Activated naive CD8-positive, alpha-beta T cell treated with anti-CD3 and anti-CD28 coated beads, Interleukin-2, amount 50 U/mL, for 16 hours (primary cell): Measurements from ENCODE around the gene AKAP11.
A peak's percentile ranks its signal among the peaks of the same experiment; 100 is the strongest.

ENCODE experiments used
- DNase-seq: peaks from one replicate; pipeline ENCODE4 v3.0.0-alpha.2; 2020; ENCODE audit warnings: low read depth, low spot score

AKAP11 gene

DNA sequence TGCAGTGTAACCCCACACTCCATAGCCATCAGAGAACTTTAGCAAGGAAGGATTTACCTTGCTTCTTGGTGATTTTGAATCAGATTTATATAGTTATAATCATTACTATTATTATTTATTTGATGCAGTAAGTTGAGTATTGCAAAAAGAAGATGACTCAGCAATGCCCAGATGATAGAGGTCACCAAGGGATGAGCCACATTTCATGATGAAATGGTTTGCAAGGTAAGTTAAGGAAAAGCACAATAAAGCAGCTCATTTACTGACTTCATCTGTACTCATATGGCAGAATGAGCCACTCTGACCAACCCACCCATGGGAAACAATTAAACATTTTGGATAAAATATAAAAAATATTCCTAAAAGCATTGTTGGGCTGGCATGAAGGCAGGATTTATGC is 59.1 kb downstream of the AKAP11 start:
- no peak for DNase-seq

DNA sequence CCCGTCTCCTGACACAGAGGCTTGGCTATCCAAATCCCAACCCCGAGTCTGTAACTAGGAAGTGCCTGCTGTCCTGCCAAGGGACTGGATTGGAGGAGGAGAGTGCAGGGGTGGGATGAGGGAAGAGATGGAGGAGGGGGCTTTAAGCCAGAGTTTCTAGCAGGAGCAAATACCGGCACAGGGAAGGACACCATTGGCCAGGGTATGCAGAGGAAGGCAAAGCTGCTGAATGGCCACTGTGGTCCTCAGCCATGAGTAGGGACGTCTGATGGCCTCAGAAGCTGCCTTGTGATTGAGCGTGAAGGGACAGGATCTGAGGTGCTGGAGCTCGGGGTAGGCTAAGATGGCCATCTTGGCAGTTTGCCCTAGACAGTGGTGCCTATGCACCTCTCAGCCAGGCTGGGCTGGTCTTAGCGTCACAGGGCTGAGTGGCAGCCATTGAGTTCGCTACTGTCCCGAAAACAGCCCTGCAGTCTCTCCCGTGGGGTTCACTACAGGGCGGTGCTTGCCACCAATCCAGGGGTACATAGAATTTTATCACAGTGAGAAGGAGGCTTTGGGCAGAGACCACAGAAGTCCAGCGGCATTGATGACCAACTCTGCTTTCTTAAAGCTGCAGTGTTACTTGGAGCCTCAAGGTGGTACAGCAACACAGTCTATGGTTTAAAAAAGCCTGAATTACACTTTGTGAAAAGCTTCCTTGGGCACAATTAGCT is 61.8 kb downstream of the AKAP11 start:
- DNase-seq, result no peak

DNA sequence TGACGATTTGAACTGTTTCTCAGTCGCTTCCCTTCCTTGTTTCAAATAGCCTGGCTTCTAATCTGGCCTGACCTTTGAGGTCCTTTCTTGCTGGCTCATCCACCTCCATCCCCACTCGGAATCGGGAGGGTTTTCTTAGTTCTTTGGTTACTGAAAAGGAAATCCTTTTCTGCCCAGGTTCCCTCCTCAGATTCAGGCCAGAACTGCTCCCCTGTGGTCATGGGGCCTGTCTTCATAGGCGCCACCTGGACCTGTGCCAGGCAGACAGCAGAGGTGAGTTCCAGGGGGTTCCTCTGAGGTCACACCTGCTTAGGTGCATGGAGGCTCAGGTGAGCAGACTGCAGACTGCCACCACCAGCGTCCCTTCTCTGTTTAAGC is 62.4 kb downstream of the AKAP11 start:
- DNase-seq, result no peak

DNA sequence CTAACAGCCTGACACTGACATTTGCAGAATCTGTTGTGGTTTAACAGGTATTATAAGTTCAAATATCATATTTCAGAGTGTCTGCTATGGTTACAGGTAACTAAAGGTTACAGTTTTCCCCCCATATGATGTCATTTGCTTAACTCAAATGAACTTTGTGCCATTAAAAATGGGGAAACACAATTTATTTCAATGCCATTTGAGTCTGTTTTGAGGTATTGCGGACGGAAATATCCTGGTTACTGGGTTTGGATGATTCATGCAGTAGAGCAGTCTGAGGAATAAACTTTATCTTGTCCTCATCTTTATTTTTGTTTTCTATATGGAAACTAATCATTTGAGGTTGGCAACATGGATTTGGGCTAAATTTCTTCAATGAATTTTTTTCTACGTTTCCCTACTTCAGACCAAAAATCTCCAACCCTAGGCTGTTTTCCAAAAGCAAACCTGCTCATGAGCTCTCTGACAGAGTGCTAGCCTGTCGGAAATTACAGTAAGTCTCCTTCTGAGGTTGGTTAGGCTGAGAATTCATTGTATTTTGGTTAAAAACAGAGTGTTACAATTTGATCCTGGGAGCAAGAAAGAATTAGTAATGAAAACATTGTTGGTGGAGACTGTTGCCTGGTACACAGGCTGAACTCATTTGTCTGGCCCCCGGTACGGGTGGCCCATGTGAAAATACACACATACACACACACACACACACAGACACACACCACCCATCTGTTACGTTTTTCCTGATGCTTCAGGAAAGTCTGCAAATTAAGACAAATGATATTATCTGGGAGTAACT is 66.1 kb downstream of the AKAP11 start:
- DNase-seq, result no peak

DNA sequence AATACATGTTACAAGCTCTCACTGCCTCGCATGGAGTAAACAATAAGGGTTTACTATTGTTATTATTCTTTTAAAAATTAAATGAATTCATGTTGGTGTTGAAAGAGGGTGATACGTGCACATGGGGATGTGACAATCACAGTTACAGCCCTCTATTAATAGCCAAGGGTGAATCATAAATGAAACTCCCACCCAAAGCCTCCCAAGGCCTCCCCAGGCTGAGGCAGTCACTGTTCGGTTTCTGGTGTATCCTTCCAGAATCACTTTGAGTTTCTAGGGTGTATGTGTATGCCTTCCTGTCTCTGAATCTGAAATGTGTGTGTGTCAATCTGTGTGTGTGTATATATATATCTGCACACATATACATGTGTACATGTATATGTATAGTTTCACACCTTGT is 73.4 kb downstream of the AKAP11 start:
- no peak for DNase-seq

DNA sequence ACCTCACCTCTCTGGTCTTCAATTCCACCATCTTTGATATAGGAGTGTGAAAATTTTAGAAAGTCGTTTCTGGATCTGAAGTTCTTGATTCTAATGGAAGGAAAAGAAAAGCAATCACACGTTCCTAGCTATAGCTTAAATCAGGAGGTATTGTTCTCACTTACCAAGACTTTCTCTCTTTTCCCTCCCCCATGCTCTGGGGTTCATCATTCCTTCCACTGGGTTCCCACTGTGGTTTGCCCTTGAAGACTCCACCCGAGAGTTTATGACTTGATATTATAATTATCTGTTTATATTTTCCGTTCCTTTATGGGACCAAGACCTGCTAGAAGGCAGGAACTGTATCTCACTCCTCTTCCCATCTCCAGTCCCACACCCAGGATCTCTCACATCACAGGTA is 76.6 kb downstream of the AKAP11 start:
- DNase-seq, result no peak

DNA sequence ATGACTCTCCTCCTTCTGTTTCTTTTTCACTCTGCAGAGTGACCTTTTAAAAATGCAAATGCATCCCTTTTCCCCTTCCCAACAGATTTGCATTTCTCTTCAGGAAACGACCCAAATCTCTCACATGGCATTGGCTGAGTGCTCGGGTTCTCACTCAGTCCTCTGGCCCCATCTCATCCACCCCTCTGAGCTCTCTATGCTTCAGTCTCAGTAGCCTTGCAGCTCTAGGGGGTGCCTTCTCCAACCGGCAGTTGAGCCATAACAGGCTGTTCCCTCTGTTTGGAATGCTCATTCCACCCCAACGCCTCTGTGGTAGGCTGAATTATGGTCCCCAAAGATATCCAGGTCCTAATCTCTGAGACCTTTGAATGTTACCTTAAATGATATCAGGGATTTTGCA is 78.2 kb downstream of the AKAP11 start:
- DNase-seq, result no peak

DNA sequence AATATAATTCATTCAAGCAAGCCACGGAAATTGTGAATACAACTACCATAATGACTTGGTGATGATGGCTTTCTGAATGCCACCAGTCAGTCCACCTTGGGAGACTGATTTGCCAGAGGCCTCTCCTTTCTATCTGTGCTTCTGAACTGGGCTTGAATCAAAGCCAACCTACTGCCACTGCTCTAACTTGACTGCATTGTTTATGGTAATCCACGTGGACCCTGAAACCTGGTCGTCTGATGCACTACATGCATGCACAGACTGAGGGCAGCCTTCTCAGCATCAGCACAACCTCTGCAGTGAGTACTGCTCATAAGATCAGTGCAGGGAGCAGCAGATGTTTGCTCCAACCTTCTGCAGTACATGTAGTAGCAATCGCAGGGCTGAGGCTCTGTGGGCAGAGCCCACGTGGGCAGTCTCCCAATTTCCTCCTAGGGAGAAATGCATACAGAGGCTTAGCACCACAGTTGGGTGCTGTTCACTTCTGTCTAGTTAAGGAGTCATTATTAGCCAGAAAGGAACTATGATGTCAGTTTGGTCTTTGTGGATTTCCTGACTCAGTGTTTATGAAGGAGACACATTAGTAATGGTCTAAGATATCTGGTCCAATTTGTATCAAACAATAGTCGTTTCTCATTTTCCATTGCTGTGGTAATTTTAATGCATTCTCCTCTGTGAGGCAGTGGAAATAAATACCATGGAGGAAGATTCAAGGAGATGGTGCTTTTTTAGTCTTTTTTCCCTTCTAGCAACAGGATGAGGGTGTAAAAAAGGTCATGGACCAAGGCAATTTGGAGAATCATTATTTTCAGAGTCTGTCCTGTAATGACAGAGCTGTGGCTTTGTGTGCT is 82.5 kb downstream of the AKAP11 start:
- no peak for DNase-seq

DNA sequence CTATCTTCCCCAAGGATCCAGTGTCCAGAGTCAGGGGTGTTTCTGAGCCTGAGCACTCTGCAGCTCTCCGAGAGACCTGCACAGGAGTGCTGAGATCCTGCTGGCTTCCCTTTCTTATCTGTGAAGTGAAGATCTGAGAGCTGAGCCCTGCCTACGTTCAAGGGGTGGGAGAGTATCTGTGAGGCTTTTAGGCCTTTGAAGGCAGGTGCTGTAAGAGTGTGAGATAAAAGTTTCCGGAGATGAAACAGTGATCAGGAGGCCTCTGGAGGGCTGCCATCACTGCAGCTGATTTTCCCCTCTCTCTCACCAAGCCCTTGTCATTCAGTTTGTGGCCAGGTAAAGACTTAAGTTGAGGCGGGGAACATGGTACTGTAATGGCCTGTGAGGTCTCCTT is 83.1 kb downstream of the AKAP11 start:
- peak; percentile 27 for DNase-seq

DNA sequence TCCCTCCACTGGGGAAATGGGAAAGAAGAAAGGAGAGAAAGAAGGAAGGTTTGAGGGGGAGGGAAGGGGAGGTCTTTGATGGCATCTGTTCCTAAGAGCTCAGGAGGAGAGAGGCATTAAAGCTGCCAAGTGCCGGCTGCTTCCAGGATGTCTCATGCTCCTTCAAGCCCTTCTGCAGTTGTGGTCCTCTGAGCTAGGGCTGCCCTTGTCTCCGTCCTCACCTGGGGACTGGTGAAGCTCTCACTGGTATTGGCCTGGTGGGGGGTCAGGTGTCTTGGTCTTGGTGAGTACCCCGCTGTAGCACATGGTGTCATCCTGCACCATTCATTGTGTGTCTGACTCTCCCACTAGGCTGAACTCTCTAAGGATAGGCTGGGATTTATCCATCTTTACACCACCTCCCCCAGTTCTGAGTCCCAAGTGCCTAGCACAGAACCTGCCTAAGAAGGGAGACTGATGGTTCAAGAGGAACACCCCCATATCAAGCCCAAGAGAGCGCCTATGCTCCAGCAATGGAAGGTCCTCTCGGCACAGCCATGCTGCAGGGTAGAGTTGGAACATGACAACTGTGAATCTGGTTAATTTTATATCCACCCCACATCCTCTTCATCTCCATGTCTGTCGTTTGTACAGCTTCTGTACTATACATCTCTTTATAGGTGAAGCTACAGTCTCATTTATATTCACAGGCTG is 83.7 kb downstream of the AKAP11 start:
- no peak for DNase-seq

DNA sequence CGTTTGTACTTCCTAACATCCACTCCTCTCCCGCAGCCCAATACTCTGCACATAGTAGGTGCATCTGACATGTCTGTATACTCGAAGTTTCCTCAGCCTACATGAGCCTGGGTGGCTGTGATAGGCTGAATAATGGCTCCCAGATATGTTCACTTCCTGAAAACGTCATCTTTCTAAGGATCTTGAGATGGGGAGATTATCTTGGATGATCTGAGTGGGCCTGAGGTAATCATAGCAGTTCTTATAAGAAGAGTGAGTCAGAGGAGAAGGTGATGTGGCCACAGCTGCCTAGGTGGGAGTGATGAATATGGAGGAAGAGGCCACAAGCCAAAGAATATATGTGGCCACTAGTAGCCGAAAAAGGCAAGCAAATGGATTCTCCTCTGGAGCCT is 84.2 kb downstream of the AKAP11 start:
- no peak for DNase-seq

DNA sequence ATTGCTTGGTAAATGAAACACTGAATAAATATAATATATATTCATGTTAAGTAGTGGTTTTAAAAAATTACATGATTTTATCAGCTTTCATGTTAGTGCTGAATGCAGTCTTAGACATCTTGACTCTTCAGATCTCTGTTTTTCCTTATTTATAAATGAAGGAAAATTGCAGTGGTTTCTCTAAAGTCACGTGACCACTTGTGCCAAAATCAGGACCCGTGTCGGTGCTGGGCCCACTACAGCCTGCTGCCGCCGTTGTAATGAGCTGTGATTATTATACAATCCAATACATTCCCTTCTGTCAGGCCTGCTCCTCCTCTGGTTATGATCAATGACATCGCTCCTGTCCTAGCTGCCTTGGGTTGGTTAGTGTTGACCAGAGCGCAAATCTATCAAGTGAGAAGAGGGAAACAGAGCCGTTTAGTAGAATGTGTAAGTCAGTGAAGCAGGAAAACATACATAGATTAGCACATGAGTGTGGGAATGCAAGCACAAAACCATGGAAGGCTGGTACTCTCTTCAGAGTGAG is 88.2 kb downstream of the AKAP11 start:
- DNase-seq, result no peak

DNA sequence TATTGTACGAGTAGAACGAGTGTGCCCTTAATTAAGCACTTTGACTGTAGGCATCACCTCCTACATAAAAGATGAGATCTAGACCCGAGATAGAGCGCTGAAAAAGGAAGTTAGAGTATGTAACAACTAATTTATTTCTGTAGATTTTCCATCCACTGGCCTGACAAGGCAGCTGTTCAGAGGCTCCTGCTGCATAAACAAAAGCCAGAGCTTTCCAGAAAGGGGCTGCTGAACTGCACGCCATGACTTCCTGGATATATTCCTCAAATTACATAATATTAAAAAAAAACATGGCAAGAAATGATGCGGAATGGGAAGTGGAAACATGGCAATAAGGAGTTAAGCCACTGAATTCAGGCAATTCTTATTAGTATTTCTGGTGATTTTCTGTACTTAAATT is 89.7 kb downstream of the AKAP11 start:
- DNase-seq, result no peak

DNA sequence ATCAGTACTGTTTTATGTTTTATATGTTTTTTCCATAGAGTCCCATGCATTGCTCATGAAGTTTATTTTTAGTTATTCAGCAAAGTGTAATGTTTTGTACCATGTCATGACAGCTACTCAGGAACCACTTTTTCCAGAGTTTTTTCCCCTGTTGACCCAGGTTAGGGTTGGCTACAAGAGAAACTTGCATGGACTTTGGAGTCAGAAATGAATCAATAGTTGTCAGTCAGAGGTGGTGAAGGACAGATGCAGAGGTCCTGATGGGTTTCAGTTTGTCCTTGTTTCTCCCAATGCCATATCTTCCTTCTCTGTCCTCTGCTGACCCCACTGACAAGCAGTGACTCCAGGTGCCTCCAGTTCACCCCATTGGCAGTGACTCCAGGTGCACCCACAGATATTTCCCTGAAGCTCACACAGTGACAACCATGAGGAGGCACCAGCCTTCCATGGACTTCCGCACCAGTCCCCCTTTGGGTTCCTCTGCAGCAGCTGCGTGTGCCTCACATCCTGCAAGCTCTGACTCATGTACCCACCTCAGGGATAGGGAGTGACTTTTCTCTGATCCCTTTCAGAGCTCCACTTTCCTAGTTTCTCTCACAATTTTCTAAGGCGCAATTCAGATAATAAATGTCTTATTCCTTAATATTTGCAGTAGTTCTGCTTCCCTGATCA is 92.1 kb downstream of the AKAP11 start:
- no peak for DNase-seq

DNA sequence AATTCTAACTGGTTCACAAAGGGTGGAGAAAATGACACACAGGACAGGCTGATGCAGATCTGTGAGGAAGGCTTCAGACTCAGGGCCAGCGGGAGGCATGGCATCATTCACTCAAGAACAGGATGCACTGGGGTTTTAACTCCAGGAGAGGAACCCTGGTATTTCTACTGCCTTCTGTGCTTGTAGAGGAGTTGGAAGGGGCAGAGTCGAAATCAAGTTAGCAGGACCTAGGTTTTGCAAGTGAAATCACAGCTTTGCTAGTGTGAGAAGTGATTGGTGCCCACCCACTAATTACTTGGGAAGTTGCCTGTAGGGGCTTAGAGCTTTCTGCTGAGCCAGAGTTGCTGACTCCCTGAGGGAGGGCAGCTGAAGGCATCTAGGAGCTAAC is 92.7 kb downstream of the AKAP11 start:
- no peak for DNase-seq

DNA sequence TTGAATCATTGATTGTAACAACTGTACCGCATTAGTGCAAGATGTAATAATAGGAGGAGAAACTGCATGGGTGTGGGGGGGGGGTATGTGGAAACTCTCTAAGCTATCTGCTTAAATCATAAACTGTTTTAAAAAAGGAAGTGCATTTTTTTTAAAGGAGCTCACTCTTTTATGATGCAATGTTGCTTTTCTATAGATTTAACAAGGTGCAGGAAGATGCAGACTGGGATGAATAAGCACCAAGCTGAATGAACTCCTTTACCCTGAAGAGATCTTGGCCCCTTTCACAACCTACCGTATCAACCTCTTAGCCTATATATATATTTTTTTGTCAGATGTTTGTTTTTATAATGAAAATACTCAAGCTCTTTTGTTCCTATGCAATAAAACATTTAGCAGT is 95.9 kb downstream of the AKAP11 start:
- DNase-seq, result no peak

DNA sequence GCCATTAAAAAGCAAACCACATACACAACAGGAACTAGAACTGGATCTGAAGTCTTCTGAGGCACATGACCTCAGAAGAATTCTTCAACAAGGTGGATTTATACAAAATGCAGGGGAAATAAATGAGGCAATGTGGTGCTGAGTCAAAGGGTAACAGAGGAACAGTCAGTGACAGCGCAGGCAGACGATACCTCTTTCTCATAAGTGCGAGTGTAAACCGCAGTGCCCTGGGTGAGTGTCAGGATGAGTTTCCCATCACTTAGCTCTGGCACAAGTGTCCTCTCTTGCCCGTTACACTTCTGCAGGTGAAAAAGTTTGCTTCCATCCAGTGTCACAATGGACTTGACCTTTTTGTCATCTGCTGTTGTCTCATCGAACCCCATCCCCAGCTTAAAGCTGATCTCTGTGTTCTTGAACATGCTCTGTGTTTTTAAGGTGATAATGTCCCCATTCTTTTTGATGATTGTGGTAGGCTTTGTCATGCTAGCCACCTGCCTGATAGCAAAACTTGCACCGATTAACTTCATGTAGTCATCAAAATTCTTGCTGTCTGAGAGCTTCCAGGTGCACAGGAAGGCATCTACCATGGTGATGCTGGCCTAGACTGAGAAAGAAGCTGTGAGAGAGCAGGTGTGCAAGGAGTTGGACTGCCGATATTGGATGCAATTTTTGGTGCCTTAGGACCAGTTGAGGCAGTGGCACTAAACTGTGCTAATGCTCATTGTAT is 97.3 kb downstream of the AKAP11 start:
- DNase-seq, result no peak

DNA sequence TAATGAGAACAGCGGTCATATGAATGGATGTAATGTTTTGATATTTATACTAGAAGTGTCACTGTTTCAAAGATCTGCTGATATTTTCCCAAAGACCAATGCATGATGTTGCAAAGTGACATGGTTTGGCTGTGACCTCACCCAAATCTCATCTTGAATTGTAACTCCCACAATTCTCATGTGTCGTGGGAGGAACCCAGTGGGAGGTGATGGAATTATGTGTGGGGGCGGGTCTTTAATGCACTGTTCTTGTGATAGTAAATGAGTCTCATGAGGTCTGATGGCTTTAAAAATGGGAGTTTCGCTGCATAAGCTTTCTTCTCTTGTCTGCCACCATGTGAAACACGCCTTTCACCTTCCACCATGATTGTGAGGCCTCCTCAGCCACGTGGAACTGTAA is 98.3 kb downstream of the AKAP11 start:
- no peak for DNase-seq
